Stimulated activated effector memory CD8-positive, alpha-beta T cell treated with anti-CD3 and anti-CD28 coated beads, Interleukin-12 subunit alpha, Interleukin-12 subunit beta, amount 100 ng/mL, for 72 hours (primary cell): Measurements from ENCODE around the gene TJP1.
"Not testable (repeated sequence)": the region's sequence is repeated elsewhere in the genome, so short reads cannot be mapped to it uniquely, and the experiment has no call there.

Experiments
- ATAC-seq: fragments of 150-1000 bp; cut with Tn5 transposase; 2 replicates; pipeline ENCODE4 v1.10.0; 2021
- DNase-seq, 2 donors: peaks; one replicate each; pipeline ENCODE4 v3.0.0; 2021 to 2022; ENCODE audit warnings: low spot score in 2 of 2
- H3K27ac Mint-ChIP-seq: one replicate; pipeline ENCODE4 v1.8.0; 2022; ENCODE audit warnings: mild to moderate bottlenecking, mixed read lengths
- H3K36me3 Mint-ChIP-seq: one replicate; pipeline ENCODE4 v1.8.0; 2022; ENCODE audit warnings: mild to moderate bottlenecking, mixed read lengths
- H3K4me1 Mint-ChIP-seq: one replicate; pipeline ENCODE4 v1.8.0; 2022; ENCODE audit warnings: mixed read lengths
- H3K4me3 Mint-ChIP-seq: one replicate; pipeline ENCODE4 v1.8.0; 2022; ENCODE audit warnings: mild to moderate bottlenecking, mixed read lengths
- H3K9me3 Mint-ChIP-seq: one replicate; pipeline ENCODE4 v1.8.0; 2022; ENCODE audit warnings: mixed read lengths

The TJP1 gene

DNA sequence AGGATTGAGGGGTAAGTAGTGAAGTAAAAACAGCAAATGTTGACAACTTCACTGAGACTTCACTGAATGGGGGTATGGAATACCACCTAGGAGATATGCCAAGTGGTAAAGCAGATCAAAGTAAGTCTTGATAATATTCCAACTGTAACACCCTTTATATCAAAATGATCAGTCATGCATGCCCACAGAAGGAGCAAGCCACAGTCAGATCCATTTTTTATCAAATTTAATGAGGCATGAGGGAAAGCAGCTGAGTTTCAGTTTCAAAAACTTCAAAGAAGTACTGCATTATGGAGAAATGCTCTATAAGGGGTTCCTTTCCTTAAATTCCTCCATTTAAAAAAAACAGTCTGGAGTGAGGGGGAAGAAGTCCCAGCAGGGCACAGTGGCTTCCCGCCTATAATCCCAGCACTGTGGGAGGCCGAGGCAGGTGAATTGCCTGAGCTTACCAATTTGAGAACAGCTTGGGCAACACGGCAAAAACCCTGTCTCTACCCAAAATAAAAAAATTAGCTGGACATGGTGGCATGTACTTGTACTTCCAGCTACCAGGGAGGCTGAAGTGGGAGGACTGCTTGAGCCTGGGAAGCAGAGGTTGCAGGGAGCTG is 56.9 kb downstream of the TJP1 start:
- peaks cover 4% of the 10 kb centered on the region for H3K9me3 Mint-ChIP-seq
- no peaks in the 10 kb centered on the region for H3K36me3 Mint-ChIP-seq
- no peak overlapping the region for H3K4me3 Mint-ChIP-seq
- no peaks in the 10 kb centered on the region for H3K4me1 Mint-ChIP-seq
- DNase-seq, result no peak
- no peak overlapping the region for H3K27ac Mint-ChIP-seq
- no peak for ATAC-seq

DNA sequence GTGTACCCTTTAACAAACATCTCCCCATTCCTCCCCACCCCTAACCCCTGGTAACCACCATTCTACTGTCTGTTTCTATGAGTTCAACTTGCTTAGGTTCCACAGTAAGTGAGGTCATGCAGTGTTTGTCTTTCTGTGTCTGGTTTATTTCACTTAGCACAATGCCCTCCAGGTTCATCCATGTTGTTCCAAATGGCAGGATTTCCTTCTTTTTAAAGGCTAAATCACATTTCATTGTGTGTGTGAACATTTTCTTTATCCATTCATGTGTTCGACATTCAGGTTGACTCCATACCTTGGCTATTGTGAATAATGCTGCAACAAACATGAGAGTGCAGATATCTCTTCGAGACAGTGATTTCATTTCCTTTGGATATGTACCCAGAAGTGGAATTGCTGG is 62.7 kb downstream of the TJP1 start:
- H3K4me1 Mint-ChIP-seq, result no peaks in the 10 kb centered on the region
- H3K36me3 Mint-ChIP-seq, result no peaks in the 10 kb centered on the region
- no peak for DNase-seq
- H3K9me3 Mint-ChIP-seq, result peaks cover 3% of the 10 kb centered on the region
- no peak overlapping the region for H3K4me3 Mint-ChIP-seq
- ATAC-seq, result no peak
- no peak overlapping the region for H3K27ac Mint-ChIP-seq

DNA sequence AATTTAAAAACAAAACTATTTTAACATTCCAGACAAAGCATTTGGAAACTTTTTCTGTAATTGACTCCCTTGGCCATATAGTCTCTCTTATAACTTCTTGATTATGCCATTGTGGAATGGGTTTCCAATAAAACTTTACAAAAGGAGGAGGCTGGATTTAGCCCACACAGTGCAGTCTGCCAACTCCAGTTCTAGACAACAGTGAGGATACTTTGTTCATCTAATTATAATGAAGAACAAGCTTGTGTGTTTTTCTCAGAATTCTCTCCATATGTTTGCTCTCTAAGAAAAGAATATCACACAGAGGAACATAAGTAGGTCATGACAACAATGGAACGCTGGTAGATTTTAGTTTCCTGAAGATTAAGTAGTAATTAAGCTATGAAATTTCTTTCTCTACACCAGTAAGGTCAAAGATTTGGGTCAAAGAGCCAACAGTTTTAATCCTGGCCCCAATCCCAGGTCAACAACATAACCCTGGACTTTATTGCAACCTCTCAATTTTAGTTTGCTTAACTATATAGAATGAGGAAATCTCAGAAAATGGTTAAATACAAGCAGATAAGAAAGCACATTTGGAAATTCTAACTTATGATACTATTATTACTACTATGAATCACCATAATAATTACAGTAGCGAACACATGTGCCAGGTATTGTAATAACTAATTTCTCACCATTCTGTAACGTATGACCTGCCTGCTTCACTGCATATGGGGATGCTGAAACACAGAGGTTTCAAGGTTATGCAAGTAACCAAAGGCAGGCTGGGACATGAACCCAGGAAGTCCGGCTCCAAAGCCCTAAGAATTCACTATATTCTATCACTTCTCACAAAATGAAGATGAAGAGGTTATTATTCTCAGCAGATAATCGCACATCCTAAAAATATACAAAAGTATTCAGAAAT is 65.7 kb downstream of the TJP1 start:
- no peaks in the 10 kb centered on the region for H3K4me1 Mint-ChIP-seq
- H3K4me3 Mint-ChIP-seq, result no peak overlapping the region
- peaks cover 3% of the 10 kb centered on the region for H3K9me3 Mint-ChIP-seq
- no peak overlapping the region for H3K27ac Mint-ChIP-seq
- DNase-seq, result no peak
- H3K36me3 Mint-ChIP-seq, result no peaks in the 10 kb centered on the region
- no peak for ATAC-seq

DNA sequence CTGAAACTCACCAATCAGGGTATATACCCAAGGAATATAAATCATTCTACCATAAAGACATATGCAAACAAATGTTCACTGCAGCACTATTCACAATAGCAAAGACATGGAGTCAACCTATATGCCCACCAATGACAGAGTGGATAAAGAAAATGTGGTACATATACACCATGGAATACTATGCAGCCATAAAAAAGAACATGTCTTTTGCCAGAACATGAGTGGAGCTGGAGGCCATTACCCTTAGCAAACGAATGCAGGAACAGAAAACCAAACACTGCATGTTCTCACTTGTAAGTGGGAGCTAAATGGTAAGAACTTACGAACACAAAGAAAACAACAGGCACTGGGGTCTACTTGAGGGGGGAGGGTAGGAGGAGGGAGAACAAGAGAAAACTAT is 68.3 kb downstream of the TJP1 start:
- H3K36me3 Mint-ChIP-seq, H3K9me3 Mint-ChIP-seq, ATAC-seq, DNase-seq, H3K27ac Mint-ChIP-seq, H3K4me1 Mint-ChIP-seq, H3K4me3 Mint-ChIP-seq: not testable (repeated sequence)

DNA sequence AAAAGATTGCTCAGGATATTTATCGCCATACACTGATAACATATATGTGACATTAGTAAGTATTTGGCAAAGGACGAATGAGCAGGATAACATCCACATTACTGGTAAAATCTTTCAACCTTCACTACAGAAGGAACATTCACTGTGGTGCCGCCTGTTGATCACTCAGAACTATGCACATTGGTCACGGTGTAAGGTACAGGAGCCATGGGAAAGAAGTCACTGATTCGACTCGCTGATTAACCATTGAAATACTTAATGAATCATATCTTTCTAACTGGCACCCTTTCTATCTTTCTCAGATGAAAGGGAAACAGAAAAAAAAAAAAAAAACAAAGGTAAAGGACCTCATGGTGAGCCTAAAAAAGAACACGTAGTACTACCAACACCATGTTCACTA is 68.8 kb downstream of the TJP1 start:
- DNase-seq, result no peak
- no peak for ATAC-seq
- no peaks in the 10 kb centered on the region for H3K9me3 Mint-ChIP-seq
- no peak overlapping the region for H3K4me3 Mint-ChIP-seq
- H3K36me3 Mint-ChIP-seq, result no peaks in the 10 kb centered on the region
- H3K4me1 Mint-ChIP-seq, result no peaks in the 10 kb centered on the region
- no peak overlapping the region for H3K27ac Mint-ChIP-seq

DNA sequence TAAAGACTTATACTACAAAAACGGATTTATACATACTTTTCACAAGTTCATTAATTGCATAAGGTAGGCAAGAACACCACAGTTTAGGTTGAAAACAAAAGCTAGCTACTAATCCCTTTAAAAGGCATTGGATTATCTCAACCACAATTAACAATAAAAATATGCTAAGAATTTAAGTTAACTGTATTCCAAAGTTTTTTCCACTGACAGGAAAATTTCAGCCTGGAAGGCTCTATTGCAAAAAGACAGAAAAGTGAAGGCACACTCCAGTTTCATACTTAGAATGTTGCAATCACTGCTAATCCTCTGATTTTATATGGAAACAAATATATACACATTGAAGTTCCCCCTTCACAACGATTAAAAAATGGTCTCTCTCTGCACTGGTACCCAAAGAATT is 71.5 kb downstream of the TJP1 start:
- ATAC-seq, result no peak
- DNase-seq, result no peak
- H3K36me3 Mint-ChIP-seq, result no peaks in the 10 kb centered on the region
- no peak overlapping the region for H3K4me3 Mint-ChIP-seq
- H3K4me1 Mint-ChIP-seq, result no peaks in the 10 kb centered on the region
- H3K9me3 Mint-ChIP-seq, result no peaks in the 10 kb centered on the region
- no peak overlapping the region for H3K27ac Mint-ChIP-seq

DNA sequence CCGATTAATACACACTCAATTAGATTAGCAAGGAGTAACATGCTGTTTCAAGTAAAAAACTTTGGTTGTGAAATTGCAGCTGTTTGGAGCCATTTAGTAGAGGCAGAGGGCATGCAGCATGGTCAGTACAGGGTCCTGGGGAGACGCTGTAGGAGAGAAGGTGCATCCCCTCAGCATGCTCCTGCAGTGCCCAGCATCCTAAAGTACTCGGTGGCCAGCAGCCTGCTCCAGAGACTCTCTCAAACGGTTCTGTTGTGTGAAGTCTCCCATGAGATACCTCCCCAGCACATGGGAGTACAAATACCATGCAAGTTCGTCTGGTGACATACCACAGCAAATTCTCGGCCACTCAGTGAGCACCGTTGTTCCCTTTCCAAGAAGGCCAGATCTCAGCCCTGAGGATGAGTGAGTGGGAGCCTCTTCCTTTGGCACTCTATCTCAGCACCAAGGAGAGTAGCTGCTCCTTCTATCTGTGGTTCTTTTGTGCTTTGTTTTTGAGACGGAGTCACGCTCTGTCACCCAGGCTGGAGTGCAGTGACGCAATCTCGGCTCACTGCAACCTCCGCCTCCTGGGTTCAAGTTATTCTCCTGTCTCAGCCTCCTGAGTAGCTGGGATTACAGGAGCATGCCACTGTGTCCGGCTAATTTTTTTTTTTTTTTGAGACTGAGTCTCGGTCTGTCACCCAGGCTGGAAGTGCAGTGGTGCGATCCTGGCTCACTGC is 72.7 kb downstream of the TJP1 start:
- no peak for DNase-seq
- no peak overlapping the region for H3K27ac Mint-ChIP-seq
- H3K4me3 Mint-ChIP-seq, result no peak overlapping the region
- no peaks in the 10 kb centered on the region for H3K9me3 Mint-ChIP-seq
- no peaks in the 10 kb centered on the region for H3K36me3 Mint-ChIP-seq
- no peak for ATAC-seq
- H3K4me1 Mint-ChIP-seq, result no peaks in the 10 kb centered on the region

DNA sequence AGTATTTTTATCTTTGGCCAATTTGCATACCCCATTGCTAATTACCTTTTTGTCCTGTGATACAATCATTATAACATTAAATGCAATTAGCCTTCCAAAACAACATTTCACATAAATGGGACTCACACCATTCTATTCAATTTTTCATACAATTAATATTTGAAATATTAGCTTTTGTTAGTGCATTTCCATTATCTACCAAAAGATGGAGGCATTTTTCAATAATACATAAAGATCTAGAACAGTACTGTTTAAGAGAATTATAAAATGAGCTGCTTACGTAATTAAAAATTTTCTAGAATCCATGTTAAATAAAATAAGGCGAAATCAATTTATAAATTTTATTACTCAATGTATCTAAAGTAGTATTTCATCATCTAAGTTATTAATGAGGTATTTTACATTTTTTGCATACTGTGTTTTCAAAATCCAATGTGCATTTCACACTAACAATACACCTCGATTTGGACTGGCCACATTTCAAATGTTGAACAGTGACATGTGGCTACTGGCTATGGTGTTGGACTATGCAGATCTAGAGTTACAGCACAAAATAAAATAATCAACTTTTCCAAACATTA is 74.3 kb downstream of the TJP1 start:
- H3K4me3 Mint-ChIP-seq, result no peak overlapping the region
- DNase-seq (no peak), ATAC-seq (no peak)
- H3K27ac Mint-ChIP-seq, result no peak overlapping the region
- H3K9me3 Mint-ChIP-seq, result no peaks in the 10 kb centered on the region
- H3K4me1 Mint-ChIP-seq, result no peaks in the 10 kb centered on the region
- no peaks in the 10 kb centered on the region for H3K36me3 Mint-ChIP-seq

DNA sequence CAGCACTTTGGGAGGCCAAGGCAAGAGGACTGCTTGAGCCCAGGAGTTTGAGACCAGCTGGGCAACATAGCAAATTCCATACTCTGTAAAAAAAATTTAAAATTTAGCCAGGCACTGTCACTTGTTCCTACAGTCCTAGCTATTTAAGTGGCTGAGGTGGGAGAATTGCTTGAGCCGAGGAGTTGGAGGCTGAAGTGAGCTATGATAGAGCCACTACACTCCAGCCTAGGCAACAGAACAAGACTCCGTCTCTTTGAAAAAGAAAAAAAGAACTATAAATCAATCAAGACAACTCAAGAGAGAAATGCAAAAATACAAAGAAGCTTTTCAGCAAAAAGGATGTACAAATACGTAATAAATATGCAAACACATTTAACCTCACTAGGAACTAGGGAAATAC is 78.8 kb downstream of the TJP1 start:
- H3K9me3 Mint-ChIP-seq, result no peaks in the 10 kb centered on the region
- no peak for DNase-seq
- no peaks in the 10 kb centered on the region for H3K4me1 Mint-ChIP-seq
- H3K36me3 Mint-ChIP-seq, result no peaks in the 10 kb centered on the region
- H3K4me3 Mint-ChIP-seq, result no peak overlapping the region
- no peak for ATAC-seq
- H3K27ac Mint-ChIP-seq, result no peak overlapping the region

DNA sequence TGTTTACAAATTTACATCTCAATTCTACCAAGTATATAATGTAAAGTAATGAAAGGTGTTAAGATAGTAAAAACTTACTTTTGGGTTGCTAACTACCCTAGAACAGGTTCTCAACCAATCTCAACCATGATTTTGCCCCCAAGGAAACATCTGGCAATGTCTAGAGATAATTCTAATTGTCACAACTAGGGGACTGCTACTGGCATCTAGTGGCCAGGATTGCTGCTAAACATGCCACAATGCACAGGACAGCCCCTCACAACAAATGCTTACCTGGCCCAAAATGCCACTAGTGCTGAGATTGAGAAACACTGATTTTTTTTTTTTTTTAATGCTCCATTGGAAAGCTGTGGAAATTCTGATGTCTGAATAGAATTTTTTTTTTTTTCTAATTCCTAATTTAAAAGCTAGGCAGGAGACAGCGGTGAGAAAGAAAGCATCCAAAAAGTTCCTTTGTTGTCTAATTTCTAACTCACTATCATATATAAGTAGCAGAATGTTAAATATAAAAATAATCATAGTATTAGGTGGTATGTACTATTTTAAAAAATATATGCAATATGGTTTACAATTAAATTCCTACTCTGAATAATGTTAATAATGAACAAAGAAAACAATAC is 81.5 kb downstream of the TJP1 start:
- Mint-ChIP-seq H3K36me3 (no peaks in the 10 kb centered on the region), H3K9me3 (no peaks in the 10 kb centered on the region), H3K27ac (no peak overlapping the region), H3K4me1 (peaks cover 6% of the 10 kb centered on the region), H3K4me3 (no peak overlapping the region)
- ATAC-seq (no peak), DNase-seq (no peak)

DNA sequence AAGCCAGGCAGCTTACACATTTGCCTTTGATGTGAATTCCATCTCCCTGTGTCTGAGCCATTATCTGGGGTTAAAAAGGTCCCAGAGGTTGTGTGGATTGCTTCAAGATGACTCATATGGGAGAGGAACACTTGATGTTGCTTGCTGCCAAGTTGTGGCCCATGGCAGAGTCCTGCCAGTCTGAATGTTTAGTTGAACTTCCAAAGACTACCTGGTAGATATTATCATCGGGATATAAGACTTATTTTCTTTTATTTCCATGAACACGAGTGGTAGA is 85.6 kb downstream of the TJP1 start:
- ATAC-seq (no peak), DNase-seq (no peak)
- Mint-ChIP-seq H3K27ac (no peak overlapping the region), H3K36me3 (no peaks in the 10 kb centered on the region), H3K4me3 (no peak overlapping the region), H3K9me3 (no peaks in the 10 kb centered on the region), H3K4me1 (peaks cover 6% of the 10 kb centered on the region)

DNA sequence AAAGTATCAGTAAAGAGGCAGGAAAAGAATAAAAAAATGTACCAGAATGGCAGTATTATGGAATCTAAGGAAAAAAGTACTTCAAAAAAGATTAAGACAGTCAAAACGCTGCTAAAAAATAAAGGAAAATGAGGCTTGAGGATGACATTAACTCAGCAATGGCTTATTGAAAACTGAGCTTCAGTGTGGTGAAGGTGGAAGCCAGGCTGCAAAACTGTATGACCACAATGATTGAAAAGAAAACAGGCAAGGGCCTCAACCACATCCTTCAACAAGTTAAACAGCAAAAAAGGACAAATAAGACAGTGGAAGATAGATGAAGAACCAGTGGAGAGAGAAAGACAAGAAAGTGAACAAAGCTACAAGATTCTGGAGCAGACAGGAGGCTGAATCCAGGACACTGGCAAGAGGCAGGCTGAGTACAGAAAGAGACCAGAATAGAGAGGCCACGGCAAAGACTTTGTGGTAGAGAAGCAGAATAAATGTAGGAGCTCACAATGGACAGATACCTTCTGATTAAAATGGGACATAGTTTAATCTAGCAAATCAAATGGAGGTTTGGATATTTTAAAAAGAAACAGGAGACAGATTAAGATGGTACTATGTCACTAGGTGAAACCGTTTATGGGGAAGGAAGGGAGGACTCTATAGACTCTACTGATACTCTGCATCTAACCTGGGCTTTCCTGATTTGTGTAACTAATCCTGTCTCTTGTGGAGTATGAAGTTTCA is 86.1 kb downstream of the TJP1 start:
- DNase-seq (no peak), ATAC-seq (peak; percentile 71)
- Mint-ChIP-seq H3K4me1 (peaks cover 6% of the 10 kb centered on the region), H3K27ac (no peak overlapping the region), H3K9me3 (no peaks in the 10 kb centered on the region), H3K4me3 (no peak overlapping the region), H3K36me3 (no peaks in the 10 kb centered on the region)

DNA sequence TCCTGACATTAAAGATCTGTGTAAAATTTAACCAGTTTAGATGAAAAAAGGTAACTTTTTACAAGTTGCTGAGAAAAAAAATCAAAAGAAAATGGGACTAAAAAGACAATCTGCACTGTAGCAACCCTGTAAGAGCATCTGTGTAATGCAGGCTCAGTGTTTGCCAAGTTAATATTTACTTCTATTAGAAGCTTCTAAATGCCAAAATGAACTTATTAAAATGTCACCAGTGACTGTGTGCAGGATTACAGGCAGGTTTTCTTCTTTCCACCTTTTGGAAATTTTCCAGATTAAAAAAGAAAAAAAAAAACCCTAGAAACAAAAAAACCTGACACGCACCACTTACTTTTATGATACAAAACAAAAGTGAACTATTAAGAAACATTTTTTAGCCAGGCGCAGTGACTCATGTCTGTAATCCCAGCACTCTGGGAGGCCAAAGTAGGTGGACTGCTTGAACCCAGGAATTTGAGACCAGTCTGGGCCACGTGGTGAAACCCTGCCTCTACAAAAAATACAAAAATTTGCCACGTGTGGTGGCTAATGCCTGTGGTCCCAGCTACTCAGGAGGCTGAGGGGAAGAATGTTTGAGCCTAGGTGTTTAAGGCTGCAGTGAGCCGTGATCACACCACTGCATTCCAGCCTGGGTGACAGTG is 87.2 kb downstream of the TJP1 start:
- no peak overlapping the region for H3K4me3 Mint-ChIP-seq
- ATAC-seq (no peak), DNase-seq (no peak)
- peaks cover 6% of the 10 kb centered on the region for H3K4me1 Mint-ChIP-seq
- H3K9me3 Mint-ChIP-seq, result no peaks in the 10 kb centered on the region
- no peaks in the 10 kb centered on the region for H3K36me3 Mint-ChIP-seq
- no peak overlapping the region for H3K27ac Mint-ChIP-seq

DNA sequence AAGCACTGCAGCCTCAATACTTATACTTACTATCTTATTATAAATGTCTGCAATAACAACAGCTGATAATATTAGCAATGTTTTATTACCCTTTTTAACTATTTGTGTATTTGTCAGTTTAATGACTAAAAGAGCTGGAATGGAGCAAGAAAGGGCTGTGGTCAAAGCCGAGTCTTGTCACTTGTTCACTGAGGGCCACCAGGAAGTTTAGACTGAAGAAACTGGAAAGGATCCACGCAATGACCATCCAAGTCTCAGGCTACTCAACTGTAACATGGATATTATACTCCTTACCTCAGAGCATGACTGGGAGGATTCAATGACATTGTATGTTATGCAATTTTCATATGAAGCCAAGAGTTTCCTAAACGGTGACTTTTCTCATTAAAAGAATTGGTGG is 90.4 kb downstream of the TJP1 start:
- H3K9me3 Mint-ChIP-seq, result no peaks in the 10 kb centered on the region
- no peak overlapping the region for H3K27ac Mint-ChIP-seq
- no peak for ATAC-seq
- peaks cover 6% of the 10 kb centered on the region for H3K4me1 Mint-ChIP-seq
- H3K4me3 Mint-ChIP-seq, result no peak overlapping the region
- no peaks in the 10 kb centered on the region for H3K36me3 Mint-ChIP-seq
- no peak for DNase-seq
